ENCODE data around the gene STRA6. TPM values are rescaled to one million over a fixed set of nuclear protein-coding genes. Genes with fewer than 3 reads are reported as not detected.
A peak's percentile ranks its signal among the peaks of the same experiment; 100 is the strongest.

STRA6 gene
- total RNA-seq, 1 experiment from 2014 or later: 28.3 TPM

DNA sequence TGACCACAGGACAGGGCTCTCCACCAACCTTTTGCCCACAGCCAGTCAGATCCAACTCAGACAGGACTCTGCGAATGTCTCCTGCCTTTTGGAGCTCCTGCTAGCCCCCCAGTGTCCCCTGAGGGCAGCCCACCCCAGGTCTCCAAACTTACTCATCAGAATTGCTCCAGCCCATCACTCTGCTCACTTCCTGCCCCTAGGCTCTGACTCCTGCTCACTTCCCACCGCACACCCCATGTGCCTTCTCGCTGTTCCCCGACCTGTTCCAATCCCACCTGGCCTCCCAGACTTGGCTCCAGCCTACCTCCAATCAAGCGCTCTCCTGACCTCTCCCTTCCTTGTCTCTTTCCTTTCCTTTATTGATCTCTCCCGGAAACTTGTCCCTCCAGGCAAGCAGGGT is 5.9 kb upstream of the STRA6 start:
- DNase-seq (ENCODE audit: low read depth): no peak

GRCh38 chr15:74207652-74208440 is 5.3 kb upstream of the STRA6 start:
- no peak for DNase-seq (ENCODE audit: low read depth)

DNA sequence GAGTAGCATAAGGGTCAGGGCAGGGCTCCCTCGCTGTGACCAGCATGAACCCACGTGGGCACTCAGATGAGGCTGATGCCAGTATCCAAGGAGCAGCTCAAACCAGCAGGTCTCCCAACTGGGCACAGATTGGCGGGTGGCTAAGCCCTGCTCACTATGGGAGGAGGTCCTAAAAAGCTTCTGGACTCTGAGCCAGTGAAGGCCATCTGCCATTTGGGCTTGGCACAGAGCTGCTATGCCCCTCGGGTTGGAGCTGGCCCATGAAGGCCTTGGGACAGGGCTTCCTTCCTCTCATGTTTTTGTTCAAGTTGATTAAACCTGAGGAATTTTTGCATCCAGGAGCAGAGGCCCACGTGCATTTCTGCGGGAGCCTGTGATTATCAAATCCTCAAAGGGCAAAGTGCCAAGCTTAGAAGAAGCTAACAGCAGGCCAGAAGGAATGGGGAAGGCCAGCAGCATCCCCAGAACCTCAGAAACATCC is 4.3 kb upstream of the STRA6 start:
- peak; percentile 62 for DNase-seq (ENCODE audit: low read depth)

DNA sequence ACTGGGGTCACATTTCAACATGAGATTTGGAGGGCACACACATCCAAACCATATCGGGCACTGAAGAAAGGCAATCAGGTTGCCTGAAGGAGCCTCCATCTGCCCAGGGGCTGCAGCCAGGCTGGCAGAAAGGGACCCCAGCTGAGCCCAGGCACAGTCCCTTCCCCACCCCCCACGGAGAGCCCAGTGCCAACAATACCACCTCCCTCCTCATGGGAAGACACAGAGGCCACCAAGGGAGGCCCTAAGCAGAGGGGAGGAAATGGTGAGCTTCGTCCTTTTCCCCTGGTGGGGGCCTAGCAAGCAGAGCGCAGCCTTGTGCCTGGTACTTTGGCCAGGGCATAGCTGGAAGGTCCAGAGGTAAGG is 3.0 kb upstream of the STRA6 start:
- DNase-seq (ENCODE audit: low read depth): no peak

GRCh38 chr15:74203914-74204431 is 1.4 kb upstream of the STRA6 start:
- DNase-seq (ENCODE audit: low read depth): peak; percentile 93

DNA sequence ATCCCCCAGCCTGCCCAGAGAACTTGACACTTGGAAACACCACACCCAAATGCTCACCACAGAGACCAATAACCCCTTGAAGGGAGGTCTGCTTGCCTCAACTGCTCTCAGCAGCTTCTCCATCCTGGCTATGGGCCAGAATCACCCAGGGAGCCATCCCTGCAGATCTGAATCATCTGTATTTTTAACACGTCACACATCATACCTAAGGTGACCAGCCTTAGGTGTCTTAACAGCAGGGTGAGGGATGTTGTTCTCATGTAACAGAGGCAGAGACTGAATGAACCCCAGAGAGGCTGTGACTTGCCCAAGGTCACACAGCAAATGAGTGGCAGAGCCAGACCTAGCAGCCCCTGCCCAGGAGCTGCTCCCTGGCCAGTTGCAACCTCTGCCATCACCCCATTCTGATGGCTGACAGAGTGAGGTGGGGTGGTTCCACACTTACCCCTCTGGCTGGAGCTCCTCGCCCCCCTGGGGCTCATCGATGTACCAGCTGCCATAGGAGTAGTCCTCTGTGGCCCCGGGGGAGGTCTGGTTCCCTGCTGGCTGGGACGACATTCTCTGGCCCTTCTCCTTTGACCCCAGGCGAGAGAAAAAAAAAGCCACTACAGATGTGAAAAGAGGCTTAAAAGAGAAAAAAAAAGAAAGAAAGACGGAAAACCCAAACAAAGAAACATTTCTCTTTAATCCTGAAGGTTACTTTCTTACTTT is 722 bp downstream of the STRA6 start:
- peak; percentile 75 for DNase-seq (ENCODE audit: low read depth)

DNA sequence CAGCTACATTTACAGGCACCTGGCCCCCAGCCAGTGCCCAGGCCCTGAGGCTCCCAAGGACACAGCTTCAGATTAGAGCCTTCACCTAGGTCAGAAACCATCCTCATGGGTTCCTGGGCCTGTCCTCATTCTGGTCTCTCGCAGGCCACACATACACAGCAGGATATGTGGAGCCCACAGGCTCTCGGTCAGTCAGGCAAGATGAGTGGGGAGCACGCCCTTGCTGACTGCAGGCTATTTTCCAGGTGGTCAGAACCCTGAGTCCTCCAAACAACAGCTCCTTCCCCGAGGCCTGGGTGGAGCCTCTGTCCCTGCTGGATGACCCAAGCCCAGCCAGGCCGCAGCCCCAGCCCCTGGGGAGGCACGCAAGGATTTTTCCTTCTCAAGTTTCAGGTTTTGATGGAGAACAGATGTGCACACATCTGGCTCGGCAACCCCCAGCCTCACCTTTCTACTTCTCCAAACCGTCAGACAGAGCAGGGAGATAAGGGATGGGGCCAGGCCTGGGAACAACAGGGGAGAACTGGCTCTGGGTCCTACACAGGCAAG is 1.6 kb downstream of the STRA6 start:
- peak; percentile 67 for DNase-seq (ENCODE audit: low read depth)

GRCh38 chr15:74200412-74200815 is 2.2 kb downstream of the STRA6 start:
- DNase-seq (ENCODE audit: low read depth): peak; percentile 84

- DNase-seq (ENCODE audit: low read depth): no peak
Measured at GRCh38 chr15:74199297-74199652, 3.3 kb downstream of the STRA6 start.

DNA sequence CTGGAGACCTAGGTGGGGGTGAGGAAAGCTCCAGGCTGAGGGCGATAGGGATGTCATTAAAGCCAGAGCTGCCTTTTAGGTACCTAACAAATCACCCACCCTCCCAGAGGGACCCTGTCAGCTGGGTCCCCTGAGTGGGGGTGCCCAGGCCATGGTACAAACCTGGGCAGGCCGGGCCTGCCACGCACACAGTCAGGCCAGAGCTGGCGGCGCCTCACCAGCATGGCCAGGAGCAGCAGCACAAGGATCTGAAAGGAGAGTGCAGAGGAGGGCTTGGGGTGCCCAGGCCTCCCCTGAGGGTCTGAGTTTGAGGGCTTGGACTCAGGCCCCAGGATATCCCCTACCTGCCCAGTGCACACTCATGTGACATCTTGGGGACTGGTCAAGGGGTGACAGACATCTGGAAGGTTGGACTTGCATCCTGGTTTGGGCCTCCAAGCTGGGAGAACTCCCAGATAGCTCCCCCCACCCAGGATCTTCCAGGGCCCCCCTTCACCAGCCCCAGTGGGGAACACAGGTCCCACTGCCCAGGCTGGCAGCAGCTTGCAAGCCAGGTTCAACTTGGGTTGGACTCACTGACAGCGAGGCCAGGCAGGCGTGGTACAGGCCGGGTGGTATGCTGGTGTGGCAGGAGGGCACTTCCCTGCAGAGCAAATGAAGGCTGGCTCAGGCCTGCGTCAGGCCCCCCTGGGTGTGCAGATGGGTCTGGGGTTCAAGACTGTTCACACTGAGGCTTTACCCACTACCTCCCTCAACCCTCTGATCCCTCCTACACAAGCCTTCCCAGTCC is 5.2 kb downstream of the STRA6 start:
- no peak for DNase-seq (ENCODE audit: low read depth)

DNA sequence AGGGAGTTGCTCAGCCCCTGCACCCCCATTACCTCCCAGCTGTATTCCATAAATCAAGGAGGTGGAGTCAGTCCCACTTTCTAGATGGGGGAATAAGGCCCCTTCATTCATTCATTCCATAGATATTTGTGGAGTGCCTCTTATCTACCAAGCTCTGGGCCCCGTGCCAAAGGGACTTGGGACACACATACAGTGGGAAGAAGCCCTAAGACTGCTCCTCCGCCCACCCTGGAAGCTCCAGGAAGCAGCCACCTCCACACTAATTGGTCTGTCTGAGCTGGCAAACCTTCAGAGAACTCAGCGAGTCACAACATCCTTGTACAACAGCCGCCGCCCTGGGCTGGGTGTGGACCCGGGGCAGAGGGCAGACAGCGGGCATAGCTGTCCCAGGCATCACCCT is 6.4 kb downstream of the STRA6 start:
- peak; percentile 99 for DNase-seq (ENCODE audit: low read depth)

DNA sequence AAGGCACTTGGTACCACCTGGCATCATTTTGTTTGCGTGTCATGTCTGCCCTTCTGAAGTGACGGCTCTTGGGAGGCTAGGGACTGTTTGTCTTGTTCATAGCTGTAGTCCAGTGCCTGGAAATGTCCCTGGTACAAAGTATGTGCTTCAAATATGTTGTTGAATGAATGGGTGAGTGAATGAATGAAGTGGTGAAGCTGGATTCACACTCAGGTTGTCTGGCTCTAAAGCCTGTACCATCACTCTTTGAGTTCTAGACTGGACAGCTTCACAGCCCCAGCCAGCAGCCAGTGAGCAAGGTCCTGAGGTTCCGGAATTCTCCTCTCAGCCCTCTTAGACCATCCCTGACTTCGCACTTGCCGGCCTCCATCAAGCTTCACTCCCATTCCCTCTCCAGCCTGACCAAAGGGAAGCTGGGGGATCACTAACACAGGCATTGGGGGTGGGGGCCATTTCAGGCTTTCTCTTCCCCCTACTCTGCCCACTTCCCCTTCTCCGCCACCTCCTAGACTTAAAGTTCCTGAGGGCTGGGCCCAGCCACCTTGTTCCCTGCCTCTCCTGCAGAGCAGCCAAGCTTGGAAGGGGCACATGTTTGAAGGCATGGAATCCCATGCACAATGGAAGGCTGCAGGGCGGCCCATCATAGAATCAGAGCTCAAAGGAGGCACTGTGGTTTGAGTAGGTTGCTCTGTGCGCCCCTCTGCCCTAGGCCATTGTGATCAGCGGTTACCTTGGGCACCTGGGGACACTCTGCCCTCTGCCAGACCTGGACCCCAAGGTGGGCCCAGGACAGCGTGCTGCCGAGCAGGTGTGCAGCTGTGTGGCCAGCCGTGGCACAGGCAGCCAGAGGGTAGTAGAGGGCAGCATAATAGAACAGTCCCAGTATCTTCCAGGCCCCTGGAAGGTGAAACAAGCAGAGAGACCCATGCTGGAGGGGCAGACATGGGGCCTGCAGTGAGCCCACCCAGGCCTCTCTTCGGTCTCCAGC is 7.7 kb downstream of the STRA6 start:
- DNase-seq (ENCODE audit: low read depth): no peak

- no peak for DNase-seq (ENCODE audit: low read depth)
Measured at GRCh38 chr15:74193905-74194304, 8.7 kb downstream of the STRA6 start.

- peak; percentile 96 for DNase-seq (ENCODE audit: low read depth)
Measured at GRCh38 chr15:74193299-74193718, 9.3 kb downstream of the STRA6 start.

DNA sequence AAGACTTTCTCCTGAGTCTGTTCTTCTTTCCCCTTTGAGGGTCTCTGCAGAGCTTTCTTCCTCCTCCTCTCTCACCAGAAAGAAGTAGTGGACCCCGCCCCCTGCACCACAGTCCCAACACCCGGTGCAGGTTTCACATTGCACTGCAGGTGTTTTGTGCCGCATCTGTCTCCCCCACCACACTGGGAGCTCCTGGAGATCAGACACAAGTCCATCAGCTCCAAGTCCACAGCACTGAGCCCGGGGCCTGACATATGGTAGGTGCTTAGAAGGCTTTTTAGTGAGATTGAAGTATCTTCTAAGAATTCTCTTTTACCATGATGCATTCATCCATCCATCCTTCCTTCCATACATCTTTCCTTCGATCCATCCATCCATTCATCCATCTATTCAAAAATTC is 9.8 kb downstream of the STRA6 start:
- DNase-seq (ENCODE audit: low read depth): no peak

- DNase-seq (ENCODE audit: low read depth): no peak
Measured at GRCh38 chr15:74191798-74192197, 10.8 kb downstream of the STRA6 start.

DNA sequence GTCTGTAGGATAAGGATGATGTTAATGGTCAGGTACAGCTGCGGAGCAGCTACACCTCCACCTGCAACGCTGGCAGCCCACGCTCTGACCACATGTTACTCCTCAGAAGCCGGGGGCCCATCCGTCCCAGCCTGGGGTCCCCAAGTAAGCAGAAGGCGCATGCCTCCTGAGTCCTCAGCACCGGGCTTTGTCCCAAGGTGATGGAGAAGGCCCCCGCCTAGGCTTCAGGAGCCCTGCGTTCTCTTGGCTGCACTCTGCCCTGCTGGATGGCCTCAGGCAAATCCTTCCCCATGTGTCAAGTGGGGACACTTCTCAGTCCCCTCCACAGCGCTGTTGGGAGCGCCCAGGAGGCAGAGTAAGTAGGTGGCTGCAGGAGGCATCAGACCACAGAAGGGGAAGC is 14.4 kb downstream of the STRA6 start:
- DNase-seq (ENCODE audit: low read depth): no peak

DNA sequence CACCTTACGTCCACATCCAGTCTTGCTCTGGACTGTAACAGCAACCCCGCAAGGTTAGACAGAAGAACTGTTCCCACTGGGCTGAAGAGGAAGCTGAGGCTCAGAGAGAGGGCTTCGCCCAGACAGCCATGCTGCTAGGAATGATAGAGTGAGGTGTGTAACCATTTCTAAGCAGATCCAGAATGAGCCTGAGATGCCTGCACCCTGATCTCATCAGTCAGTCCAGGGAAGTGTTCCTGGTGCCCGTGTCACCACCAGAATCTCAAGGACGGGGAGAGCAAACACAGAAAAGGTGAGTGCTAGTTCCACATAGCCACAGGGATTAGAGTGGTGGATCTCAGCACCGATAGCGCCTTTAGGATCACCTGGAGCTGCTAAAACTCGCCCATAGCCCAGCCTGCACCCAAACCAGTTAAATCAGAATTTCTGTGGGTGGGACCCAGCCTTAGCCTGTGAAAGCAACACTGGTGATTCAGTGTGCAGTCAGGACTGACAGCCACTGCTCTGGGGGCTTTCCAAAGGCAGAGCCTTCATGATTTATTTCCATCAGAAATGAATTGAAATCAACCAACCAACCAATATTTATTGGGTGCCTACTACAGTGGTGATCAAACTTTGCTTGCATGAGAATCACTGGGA is 16.8 kb downstream of the STRA6 start:
- DNase-seq (ENCODE audit: low read depth): no peak

DNA sequence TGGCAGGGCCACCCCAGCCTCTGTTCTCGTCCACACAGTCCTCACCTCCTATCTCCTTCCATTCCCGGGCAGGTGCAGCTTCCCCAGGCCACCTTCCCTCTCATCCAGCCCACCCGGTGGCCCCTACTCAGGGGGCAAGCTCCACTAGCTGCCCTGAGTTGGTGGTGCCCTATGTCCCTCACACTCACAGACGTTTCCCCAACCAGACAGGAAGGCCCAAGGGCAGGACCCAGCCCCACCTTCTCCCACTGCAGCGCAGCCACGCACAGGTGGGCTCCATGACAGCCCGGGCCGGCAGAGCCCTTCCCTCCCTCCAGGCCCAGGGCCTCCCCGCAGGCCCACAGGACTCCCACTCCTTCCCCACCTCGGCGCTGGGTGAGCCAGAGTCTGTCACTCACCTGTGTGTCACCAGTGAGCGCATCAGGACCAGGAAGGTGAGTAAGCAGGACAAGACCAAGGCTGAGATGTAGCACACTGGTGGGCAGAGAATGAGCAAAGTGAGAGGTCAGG is 17.9 kb downstream of the STRA6 start:
- peak; percentile 17 for DNase-seq (ENCODE audit: low read depth)

- no peak for DNase-seq (ENCODE audit: low read depth)
Measured at GRCh38 chr15:74182131-74182530, 20.5 kb downstream of the STRA6 start.
